ENCODE measurements around the gene PDP2. TPM values are rescaled to one million over a fixed set of nuclear protein-coding genes. Genes with fewer than 3 reads are reported as not detected.
A peak's percentile ranks its signal among the peaks of the same experiment; 100 is the strongest.

The PDP2 gene
- total and polyA plus RNA-seq, 9 of the 15 experiments (the other 6 are each of a cell fraction or from before 2014, with no cell fraction given), result 2.5 to 24.3 (median 7.2) TPM

- no peak for TF ChIP-seq SRSF7 (optimal IDR thresholded peaks at IDR 0.05; ENCODE audit: low read depth, low read length)
- peak; percentile 43 for TF ChIP-seq FIP1L1 (IDR thresholded peaks at IDR 0.05; ENCODE audit: low read depth, low read length, poor library complexity, severe bottlenecking)
- TF ChIP-seq RBFOX2 (IDR thresholded peaks at IDR 0.05; ENCODE audit: low read depth, low read length), result peak; percentile 49; the same call in 1 of the 2 replicates
- TF ChIP-seq, protein P1, sequence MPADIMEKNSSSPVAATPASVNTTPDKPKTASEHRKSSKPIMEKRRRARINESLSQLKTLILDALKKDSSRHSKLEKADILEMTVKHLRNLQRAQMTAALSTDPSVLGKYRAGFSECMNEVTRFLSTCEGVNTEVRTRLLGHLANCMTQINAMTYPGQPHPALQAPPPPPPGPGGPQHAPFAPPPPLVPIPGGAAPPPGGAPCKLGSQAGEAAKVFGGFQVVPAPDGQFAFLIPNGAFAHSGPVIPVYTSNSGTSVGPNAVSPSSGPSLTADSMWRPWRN (IDR thresholded peaks at IDR 0.05; ENCODE audit: low read depth), result no peak
- no peak for TF ChIP-seq ATF1 (CRISPR knock-in tag; IDR thresholded peaks at IDR 0.05)
- TF ChIP-seq ATF1 (tag; IDR thresholded peaks at IDR 0.05), result no peak
- TF ChIP-seq, protein P2, sequence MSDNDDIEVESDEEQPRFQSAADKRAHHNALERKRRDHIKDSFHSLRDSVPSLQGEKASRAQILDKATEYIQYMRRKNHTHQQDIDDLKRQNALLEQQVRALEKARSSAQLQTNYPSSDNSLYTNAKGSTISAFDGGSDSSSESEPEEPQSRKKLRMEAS (CRISPR knock-in tag; IDR thresholded peaks at IDR 0.05), result peak; percentile 91
- TF ChIP-seq, protein P3, sequence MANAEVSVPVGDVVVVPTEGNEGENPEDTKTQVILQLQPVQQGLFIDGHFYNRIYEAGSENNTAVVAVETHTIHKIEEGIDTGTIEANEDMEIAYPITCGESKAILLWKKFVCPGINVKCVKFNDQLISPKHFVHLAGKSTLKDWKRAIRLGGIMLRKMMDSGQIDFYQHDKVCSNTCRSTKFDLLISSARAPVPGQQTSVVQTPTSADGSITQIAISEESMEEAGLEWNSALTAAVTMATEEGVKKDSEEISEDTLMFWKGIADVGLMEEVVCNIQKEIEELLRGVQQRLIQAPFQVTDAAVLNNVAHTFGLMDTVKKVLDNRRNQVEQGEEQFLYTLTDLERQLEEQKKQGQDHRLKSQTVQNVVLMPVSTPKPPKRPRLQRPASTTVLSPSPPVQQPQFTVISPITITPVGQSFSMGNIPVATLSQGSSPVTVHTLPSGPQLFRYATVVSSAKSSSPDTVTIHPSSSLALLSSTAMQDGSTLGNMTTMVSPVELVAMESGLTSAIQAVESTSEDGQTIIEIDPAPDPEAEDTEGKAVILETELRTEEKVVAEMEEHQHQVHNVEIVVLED (CRISPR knock-in tag; IDR thresholded peaks at IDR 0.05), result no peak
- TF ChIP-seq SNIP1 (IDR thresholded peaks at IDR 0.05; ENCODE audit: low read depth), result no peak
- TF ChIP-seq FOXJ3 (CRISPR knock-in tag; IDR thresholded peaks at IDR 0.05), result no peak
- TF ChIP-seq, protein P4, sequence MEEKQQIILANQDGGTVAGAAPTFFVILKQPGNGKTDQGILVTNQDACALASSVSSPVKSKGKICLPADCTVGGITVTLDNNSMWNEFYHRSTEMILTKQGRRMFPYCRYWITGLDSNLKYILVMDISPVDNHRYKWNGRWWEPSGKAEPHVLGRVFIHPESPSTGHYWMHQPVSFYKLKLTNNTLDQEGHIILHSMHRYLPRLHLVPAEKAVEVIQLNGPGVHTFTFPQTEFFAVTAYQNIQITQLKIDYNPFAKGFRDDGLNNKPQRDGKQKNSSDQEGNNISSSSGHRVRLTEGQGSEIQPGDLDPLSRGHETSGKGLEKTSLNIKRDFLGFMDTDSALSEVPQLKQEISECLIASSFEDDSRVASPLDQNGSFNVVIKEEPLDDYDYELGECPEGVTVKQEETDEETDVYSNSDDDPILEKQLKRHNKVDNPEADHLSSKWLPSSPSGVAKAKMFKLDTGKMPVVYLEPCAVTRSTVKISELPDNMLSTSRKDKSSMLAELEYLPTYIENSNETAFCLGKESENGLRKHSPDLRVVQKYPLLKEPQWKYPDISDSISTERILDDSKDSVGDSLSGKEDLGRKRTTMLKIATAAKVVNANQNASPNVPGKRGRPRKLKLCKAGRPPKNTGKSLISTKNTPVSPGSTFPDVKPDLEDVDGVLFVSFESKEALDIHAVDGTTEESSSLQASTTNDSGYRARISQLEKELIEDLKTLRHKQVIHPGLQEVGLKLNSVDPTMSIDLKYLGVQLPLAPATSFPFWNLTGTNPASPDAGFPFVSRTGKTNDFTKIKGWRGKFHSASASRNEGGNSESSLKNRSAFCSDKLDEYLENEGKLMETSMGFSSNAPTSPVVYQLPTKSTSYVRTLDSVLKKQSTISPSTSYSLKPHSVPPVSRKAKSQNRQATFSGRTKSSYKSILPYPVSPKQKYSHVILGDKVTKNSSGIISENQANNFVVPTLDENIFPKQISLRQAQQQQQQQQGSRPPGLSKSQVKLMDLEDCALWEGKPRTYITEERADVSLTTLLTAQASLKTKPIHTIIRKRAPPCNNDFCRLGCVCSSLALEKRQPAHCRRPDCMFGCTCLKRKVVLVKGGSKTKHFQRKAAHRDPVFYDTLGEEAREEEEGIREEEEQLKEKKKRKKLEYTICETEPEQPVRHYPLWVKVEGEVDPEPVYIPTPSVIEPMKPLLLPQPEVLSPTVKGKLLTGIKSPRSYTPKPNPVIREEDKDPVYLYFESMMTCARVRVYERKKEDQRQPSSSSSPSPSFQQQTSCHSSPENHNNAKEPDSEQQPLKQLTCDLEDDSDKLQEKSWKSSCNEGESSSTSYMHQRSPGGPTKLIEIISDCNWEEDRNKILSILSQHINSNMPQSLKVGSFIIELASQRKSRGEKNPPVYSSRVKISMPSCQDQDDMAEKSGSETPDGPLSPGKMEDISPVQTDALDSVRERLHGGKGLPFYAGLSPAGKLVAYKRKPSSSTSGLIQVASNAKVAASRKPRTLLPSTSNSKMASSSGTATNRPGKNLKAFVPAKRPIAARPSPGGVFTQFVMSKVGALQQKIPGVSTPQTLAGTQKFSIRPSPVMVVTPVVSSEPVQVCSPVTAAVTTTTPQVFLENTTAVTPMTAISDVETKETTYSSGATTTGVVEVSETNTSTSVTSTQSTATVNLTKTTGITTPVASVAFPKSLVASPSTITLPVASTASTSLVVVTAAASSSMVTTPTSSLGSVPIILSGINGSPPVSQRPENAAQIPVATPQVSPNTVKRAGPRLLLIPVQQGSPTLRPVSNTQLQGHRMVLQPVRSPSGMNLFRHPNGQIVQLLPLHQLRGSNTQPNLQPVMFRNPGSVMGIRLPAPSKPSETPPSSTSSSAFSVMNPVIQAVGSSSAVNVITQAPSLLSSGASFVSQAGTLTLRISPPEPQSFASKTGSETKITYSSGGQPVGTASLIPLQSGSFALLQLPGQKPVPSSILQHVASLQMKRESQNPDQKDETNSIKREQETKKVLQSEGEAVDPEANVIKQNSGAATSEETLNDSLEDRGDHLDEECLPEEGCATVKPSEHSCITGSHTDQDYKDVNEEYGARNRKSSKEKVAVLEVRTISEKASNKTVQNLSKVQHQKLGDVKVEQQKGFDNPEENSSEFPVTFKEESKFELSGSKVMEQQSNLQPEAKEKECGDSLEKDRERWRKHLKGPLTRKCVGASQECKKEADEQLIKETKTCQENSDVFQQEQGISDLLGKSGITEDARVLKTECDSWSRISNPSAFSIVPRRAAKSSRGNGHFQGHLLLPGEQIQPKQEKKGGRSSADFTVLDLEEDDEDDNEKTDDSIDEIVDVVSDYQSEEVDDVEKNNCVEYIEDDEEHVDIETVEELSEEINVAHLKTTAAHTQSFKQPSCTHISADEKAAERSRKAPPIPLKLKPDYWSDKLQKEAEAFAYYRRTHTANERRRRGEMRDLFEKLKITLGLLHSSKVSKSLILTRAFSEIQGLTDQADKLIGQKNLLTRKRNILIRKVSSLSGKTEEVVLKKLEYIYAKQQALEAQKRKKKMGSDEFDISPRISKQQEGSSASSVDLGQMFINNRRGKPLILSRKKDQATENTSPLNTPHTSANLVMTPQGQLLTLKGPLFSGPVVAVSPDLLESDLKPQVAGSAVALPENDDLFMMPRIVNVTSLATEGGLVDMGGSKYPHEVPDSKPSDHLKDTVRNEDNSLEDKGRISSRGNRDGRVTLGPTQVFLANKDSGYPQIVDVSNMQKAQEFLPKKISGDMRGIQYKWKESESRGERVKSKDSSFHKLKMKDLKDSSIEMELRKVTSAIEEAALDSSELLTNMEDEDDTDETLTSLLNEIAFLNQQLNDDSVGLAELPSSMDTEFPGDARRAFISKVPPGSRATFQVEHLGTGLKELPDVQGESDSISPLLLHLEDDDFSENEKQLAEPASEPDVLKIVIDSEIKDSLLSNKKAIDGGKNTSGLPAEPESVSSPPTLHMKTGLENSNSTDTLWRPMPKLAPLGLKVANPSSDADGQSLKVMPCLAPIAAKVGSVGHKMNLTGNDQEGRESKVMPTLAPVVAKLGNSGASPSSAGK (IDR thresholded peaks at IDR 0.05), result peak; percentile 55; the same call in 1 of the 2 replicates
Observed at GRCh38 chr16:66935314-66936011, 55.1 kb downstream of the PDP2 start, which contains the start of gene CES2 (continued).

All from K562 (cell line).